ENCODE data around the gene IMPG1.

DNA sequence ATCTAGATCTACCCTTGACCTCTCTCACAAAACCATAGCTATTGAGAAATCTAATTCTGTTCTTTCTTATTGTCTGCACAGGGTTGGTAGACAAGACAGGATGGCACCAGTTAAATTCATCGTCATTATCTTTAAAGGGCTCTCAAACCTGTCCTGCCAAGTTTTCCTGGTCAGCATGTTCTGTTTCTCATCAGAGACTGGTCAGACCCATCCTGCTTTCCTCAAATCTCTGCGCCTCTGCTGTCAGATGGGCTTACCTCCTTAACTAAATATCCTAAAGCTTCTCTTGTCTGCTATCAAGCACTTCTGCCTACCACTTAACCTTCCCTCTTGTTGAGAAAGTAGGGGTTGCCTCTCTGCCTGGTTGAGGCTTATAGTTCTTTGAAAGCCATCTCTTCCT, 198.2 kb downstream of the IMPG1 start:
- no peak for TF ChIP-seq STAG1 (CRISPR knock-in tag; IDR thresholded peaks at IDR 0.05)
- TF ChIP-seq SIN3A (IDR thresholded peaks at IDR 0.05; ENCODE audit: borderline replicate concordance, low read depth, low read length): no peak
- TF ChIP-seq MAFF (IDR thresholded peaks at IDR 0.05; ENCODE audit: low read depth, low read length): no peak
- no peak for TF ChIP-seq POLR2A (IDR thresholded peaks at IDR 0.05; ENCODE audit: insufficient read depth in 1 of 2, low read depth in 2 of 2, low read length in 2 of 2)
